Thymus (tissue), 14 donors: Measurements from ENCODE around the gene MADCAM1. TPM values are rescaled to one million over a fixed set of nuclear protein-coding genes. Genes with fewer than 3 reads are reported as not detected.
"Not testable (repeated sequence)": the region's sequence is repeated elsewhere in the genome, so short reads cannot be mapped to it uniquely, and the experiment has no call there.

Source experiments
- DNase-seq, 9 donors: peaks; one replicate each; pipeline ENCODE4 v3.0.0-alpha.2; 2013; ENCODE audit warnings: low spot score in 9 of 9, low read depth in 6 of 9, missing footprints in 1 of 9
- H3K27ac ChIP-seq, 2 donors: one replicate each; pipeline ENCODE4 v1.5.1; 2013; ENCODE audit warnings: control low read depth in 1 of 2, low read depth in 1 of 2, low read length in 1 of 2, mild to moderate bottlenecking in 1 of 2, moderate library complexity in 1 of 2
- H3K27me3 ChIP-seq, 2 donors: one replicate each; pipeline ENCODE4 v1.5.1; 2013; ENCODE audit warnings: low read length in 1 of 2; ENCODE audit not compliant: control insufficient read depth in 2 of 2, insufficient read depth in 1 of 2
- H3K36me3 ChIP-seq, 2 donors: one replicate each; pipeline ENCODE4 v1.5.1; 2013; ENCODE audit warnings: low read length in 1 of 2, mild to moderate bottlenecking in 1 of 2, moderate library complexity in 1 of 2; ENCODE audit not compliant: control insufficient read depth in 2 of 2, insufficient read depth in 2 of 2
- H3K4me1 ChIP-seq, 2 donors: one replicate each; pipeline ENCODE4 v1.5.1; 2013; ENCODE audit warnings: low read length in 2 of 2; ENCODE audit not compliant: control insufficient read depth in 2 of 2, insufficient read depth in 2 of 2
- H3K4me3 ChIP-seq, 2 donors: one replicate each; pipeline ENCODE4 v1.5.1; 2013; ENCODE audit warnings: low read length in 2 of 2, control low read depth in 1 of 2, mild to moderate bottlenecking in 1 of 2
- H3K9me3 ChIP-seq, 2 donors: one replicate each; pipeline ENCODE4 v1.5.1; 2013; ENCODE audit warnings: low read length in 1 of 2, mild to moderate bottlenecking in 1 of 2; ENCODE audit not compliant: control insufficient read depth in 2 of 2, insufficient read depth in 1 of 2
- WGBS: extraction: QIAGEN DNeasy Blood & Tissue Kit; methylation state at CpG from one replicate; pipeline ENCODE4 v1.1.7; 2013; 5-methylcytosine and 5-hydroxymethylcytosine counted together
- long read RNA-seq, 10 donors: transcript quantifications; one replicate each; lab custom pipeline, GENCODE V29; 2026
- polyA plus RNA-seq: library from polyadenylated mRNA; stranded (reverse); fragments of 200-250 nt; gene quantifications from one replicate; pipeline ENCODE4 v1.2.3, GENCODE V29; 2013
- total RNA-seq: library from RNA; stranded (reverse); fragments of 120-200 nt; gene quantifications from one replicate; pipeline ENCODE4 v1.2.4, GENCODE V29; 2013
- donor health status: healthy.

The MADCAM1 gene
- total RNA-seq: 1.4 TPM
- 0.27 TPM for polyA plus RNA-seq
- long read RNA-seq, donor 1: 0 reads
- long read RNA-seq, donor 2, partial matches to known transcripts: 0 of 4 reads
- long read RNA-seq, donor 2, other reads (novel, unspliced or antisense): 0 of 4 reads
- long read RNA-seq, donor 3: 0 reads
- long read RNA-seq, donor 4: 0 reads
- long read RNA-seq, donor 5, partial matches to known transcripts: 0 of 3 reads
- long read RNA-seq, donor 5, other reads (novel, unspliced or antisense): 0 of 3 reads
- long read RNA-seq, donor 6: 0 reads
- long read RNA-seq, donor 7, partial matches to known transcripts: 0 of 1 reads
- long read RNA-seq, donor 7, other reads (novel, unspliced or antisense): 0 of 1 reads
- long read RNA-seq, donor 8: 0 reads
- long read RNA-seq, donor 9: 0 reads
- long read RNA-seq, donor 10, partial matches to known transcripts: 0 of 1 reads
- long read RNA-seq, donor 10, other reads (novel, unspliced or antisense): 0 of 1 reads

DNA sequence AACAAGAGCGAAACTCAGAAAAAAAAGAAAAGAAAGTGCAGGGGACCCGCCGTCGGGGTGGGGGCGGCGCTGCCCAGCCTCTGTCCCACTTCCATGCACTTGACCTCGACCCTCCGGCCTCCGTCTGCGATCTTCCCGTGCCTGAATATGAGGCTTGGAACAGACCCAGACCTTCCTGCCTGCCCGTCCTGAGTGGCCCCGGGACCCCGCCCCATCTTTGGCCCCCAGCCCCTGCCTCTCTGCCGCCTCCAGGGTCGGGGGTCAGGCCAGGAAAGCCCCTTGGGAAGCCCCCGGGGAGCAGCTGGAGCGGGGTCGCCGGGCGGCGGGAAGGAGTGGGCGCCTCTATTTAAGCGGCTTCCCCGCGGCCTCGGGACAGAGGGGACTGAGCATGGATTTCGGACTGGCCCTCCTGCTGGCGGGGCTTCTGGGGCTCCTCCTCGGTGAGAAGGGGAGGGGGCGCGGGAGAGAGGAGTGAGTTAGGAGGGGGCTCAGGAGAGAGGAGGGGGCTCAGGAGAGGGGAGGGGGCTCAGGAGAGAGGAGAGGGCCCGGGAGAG lies at the start of gene MADCAM1:
Gene MADCAM1, plus strand, starts transcription at position 375 of the 554 bp plus-strand sequence. Its CDS starts 14 bp downstream, at position 389.
- H3K4me1 ChIP-seq: no peaks in the 10 kb centered on the region
- WGBS: 19% methylated on average over 33 of the region's 33 CpGs
- DNase-seq: no peak

GRCh38 chr19:447064-447426 lies 49.2 kb upstream of the MADCAM1 start:
- H3K27ac ChIP-seq: no peak overlapping the region
- DNase-seq: no peak
- peaks cover 4 to 21% of the 10 kb centered on the region in 2 donors for H3K9me3 ChIP-seq
- no peak overlapping the region for H3K4me3 ChIP-seq
- no peaks in the 10 kb centered on the region for H3K36me3 ChIP-seq
- H3K27me3 ChIP-seq: peaks cover 0 to 6% of the 10 kb centered on the region in 2 donors
- no peaks in the 10 kb centered on the region for H3K4me1 ChIP-seq
- WGBS: 89% methylated on average over 24 of the region's 24 CpGs

More for the DNA sequence above, at the start of gene MADCAM1:
- Histone ChIP-seq H3K9me3 (peaks cover 1 to 20% of the 10 kb centered on the region in 2 donors), H3K4me3 (no peak within 1 kb of the TSS), H3K27me3 (peaks cover 48 to 77% of the 10 kb centered on the region in 2 donors), H3K27ac (no peak within 1 kb of the TSS), H3K36me3 (no peaks in the 10 kb centered on the region)

DNA sequence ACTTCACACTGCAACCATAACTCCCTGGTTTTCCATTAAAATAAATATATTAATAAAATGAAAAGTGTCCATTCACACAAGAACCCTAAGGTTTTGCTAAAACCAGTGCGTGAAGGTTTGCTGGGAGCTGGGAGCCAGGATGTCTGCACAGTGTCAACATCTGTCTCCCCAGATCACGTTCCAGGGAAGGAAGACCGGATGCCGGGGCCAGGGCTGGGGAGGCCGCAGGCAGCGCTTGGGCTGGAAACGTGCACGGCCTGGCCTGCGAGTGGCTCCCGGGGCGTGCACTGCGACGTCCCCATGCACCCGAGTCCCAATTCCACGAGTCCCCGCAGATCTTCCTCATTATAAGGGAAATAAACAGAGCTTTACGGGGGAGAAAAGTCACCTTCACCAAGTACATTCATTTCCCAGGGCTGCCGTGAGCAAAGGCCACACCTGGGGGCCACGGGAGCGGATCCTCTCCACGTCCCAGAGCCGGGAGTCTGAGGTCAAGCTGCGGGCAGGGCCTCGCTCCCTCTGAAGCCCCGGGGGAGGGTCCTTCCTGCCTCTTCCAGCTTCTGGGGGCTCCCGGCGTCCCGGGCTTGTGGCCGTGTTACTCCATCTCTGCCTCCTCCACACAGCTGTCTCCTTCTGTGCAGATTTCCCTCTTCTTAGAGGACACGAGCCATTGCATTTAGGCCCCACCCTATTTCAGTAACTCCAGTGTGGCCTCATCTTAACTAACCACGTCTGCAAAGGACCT lies 48.3 kb upstream of the MADCAM1 start:
- peaks cover 4 to 28% of the 10 kb centered on the region in 2 donors for H3K9me3 ChIP-seq
- H3K36me3 ChIP-seq: no peaks in the 10 kb centered on the region
- no peak overlapping the region for H3K27ac ChIP-seq
- WGBS: 45% methylated on average over 31 of the region's 31 CpGs
- DNase-seq: no peak
- no peak overlapping the region for H3K4me3 ChIP-seq
- H3K27me3 ChIP-seq: peaks cover 0 to 6% of the 10 kb centered on the region in 2 donors
- H3K4me1 ChIP-seq: no peaks in the 10 kb centered on the region

GRCh38 chr19:449916-450315 lies 46.4 kb upstream of the MADCAM1 start:
- peaks cover 0 to 6% of the 10 kb centered on the region in 2 donors for H3K27me3 ChIP-seq
- no peak for DNase-seq
- H3K9me3 ChIP-seq: peaks cover 5 to 40% of the 10 kb centered on the region in 2 donors
- 97% methylated on average over 20 of the region's 20 CpGs for WGBS
- no peaks in the 10 kb centered on the region for H3K4me1 ChIP-seq
- H3K4me3 ChIP-seq: no peak overlapping the region
- no peak overlapping the region for H3K27ac ChIP-seq
- no peaks in the 10 kb centered on the region for H3K36me3 ChIP-seq

DNA sequence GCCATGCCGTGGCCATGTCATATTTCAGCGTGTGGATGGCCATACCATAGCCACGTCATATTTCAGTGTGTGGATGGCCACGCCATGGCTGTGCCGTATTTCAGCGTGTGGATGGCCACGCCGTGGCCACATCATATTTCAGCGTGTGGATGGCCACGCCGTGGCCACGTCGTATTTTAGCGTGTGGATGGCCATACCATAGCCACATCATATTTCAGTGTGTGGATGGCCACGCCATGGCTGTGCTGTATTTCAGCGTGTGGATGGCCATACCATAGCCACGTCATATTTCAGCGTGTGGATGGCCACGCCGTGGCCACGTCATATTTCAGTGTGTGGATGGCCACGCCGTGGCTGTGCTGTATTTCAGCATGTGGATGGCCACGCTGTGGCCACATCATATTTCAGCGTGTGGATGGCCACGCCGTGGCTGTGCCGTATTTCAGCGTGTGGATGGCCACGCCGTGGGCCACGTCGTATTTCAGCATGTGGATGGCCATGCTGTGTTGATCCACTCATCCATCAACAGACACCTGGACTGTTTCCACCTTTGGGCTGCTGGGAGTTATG lies 45.3 kb upstream of the MADCAM1 start:
- H3K36me3 ChIP-seq, H3K4me3 ChIP-seq, H3K4me1 ChIP-seq, H3K27ac ChIP-seq, DNase-seq, H3K27me3 ChIP-seq: not testable (repeated sequence)
- H3K9me3 ChIP-seq: peaks cover 7 to 50% of the 10 kb centered on the region in 2 donors
- 98% methylated on average over 33 of the region's 33 CpGs for WGBS

DNA sequence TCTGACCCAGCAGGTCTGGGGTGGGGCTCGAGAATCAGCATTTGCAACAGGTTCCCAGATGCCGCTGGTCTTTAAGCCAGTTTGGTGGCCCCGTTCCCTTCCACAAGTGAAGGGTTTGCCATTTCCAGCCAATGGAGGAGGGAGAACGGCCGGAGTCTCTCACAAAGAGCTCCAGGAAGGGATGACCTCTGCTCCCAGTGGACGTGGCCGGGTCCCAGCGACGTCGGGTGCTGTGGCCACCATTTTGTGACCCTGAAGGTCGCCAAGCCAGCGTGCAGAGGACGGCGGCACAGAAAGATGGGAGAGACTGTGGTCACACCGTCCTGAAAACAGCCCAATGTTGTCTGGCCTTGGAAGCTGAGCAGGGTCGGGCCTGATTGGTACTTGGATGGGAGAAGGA lies 43.5 kb upstream of the MADCAM1 start:
- peaks cover 7 to 67% of the 10 kb centered on the region in 2 donors for H3K9me3 ChIP-seq

GRCh38 chr19:453606-454005 lies 42.7 kb upstream of the MADCAM1 start:
- Histone ChIP-seq H3K27me3 (peaks cover 0 to 2% of the 10 kb centered on the region in 2 donors), H3K4me1 (no peaks in the 10 kb centered on the region), H3K36me3 (no peaks in the 10 kb centered on the region), H3K4me3 (no peak overlapping the region), H3K27ac (no peak overlapping the region), H3K9me3 (peaks cover 10 to 75% of the 10 kb centered on the region in 2 donors)
- 93% methylated on average over 22 of the region's 22 CpGs for WGBS
- DNase-seq: no peak

More for the DNA sequence above, 43.5 kb upstream of the MADCAM1 start:
- DNase-seq: no peak
- Histone ChIP-seq H3K36me3 (no peaks in the 10 kb centered on the region), H3K4me3 (no peak overlapping the region), H3K4me1 (no peaks in the 10 kb centered on the region), H3K27ac (no peak overlapping the region), H3K27me3 (peaks cover 0 to 6% of the 10 kb centered on the region in 2 donors)
- 94% methylated on average over 16 of the region's 16 CpGs for WGBS

- no peak for DNase-seq
- H3K4me1 ChIP-seq: no peaks in the 10 kb centered on the region
- WGBS: 97% methylated on average over 39 of the region's 39 CpGs
- H3K4me3 ChIP-seq: no peak overlapping the region
- H3K9me3 ChIP-seq: peaks cover 13 to 73% of the 10 kb centered on the region in 2 donors
- H3K36me3 ChIP-seq: no peaks in the 10 kb centered on the region
- H3K27ac ChIP-seq: no peak overlapping the region
- peaks cover 9 to 16% of the 10 kb centered on the region in 2 donors for H3K27me3 ChIP-seq
Measured at GRCh38 chr19:455031-455705, 41.1 kb upstream of the MADCAM1 start.
